WTC11 (cell line): ENCODE measurements around the gene LY6G5B. TPM values are rescaled to one million over a fixed set of nuclear protein-coding genes. Genes with fewer than 3 reads are reported as not detected.

Source experiments
- ATAC-seq: fragments of 200-7000 bp; cut with Tn5 transposase; 2 replicates; pipeline ENCODE4 v1.10.0; 2021; ENCODE audit warnings: mild to moderate bottlenecking, moderate library complexity
- CTCF ChIA-PET: fragments of 300-600 bp; sonication (Branson Sonifier 250); formaldehyde crosslinking; loops from one replicate; lab custom pipeline; 2021; ENCODE audit warnings: antibody characterized with exemption; lab: Charles Lee
- POLR2A ChIA-PET: fragments of 350-600 bp; sonication (Branson Sonifier 250); formaldehyde crosslinking; loops from one replicate; lab custom pipeline; 2021; ENCODE audit warnings: antibody characterized with exemption; lab: Charles Lee
- DNase-seq: peaks from one replicate; pipeline ENCODE4 v3.0.0; 2021; ENCODE audit warnings: low spot score
- H3K27ac Mint-ChIP-seq: 2 replicates; pipeline ENCODE4 v1.8.0; 2021; ENCODE audit warnings: mixed read lengths
- H3K27me3 Mint-ChIP-seq: 2 replicates; pipeline ENCODE4 v1.8.0; 2021; ENCODE audit warnings: low read depth, mild to moderate bottlenecking, moderate library complexity, mixed read lengths
- H3K36me3 Mint-ChIP-seq: 2 replicates; pipeline ENCODE4 v1.8.0; 2021; ENCODE audit warnings: mixed read lengths
- H3K4me1 Mint-ChIP-seq: 2 replicates; pipeline ENCODE4 v1.8.0; 2022; ENCODE audit warnings: mixed read lengths
- H3K4me3 Mint-ChIP-seq: 2 replicates; pipeline ENCODE4 v1.8.0; 2021; ENCODE audit warnings: mild to moderate bottlenecking, moderate library complexity, mixed read lengths
- H3K9me3 Mint-ChIP-seq: 2 replicates; pipeline ENCODE4 v1.8.0; 2021; ENCODE audit warnings: mixed read lengths
- ELF4 ChIP-seq: sonication (generic); formaldehyde crosslinking; IDR thresholded peaks from 2 replicates; pipeline ENCODE4 v1.8.1; 2022; ENCODE audit warnings: low read depth, mild to moderate bottlenecking, moderate library complexity, missing genetic modification reagents
- KAT7 ChIP-seq: sonication (generic); formaldehyde crosslinking; IDR thresholded peaks from 2 replicates; pipeline ENCODE4 v1.8.1; 2023; ENCODE audit warnings: missing genetic modification reagents, mild to moderate bottlenecking, borderline replicate concordance
- NFE2L1 ChIP-seq: sonication (generic); formaldehyde crosslinking; IDR thresholded peaks from 2 replicates; pipeline ENCODE4 v1.8.1; 2023; ENCODE audit warnings: missing genetic modification reagents
- NR2C2 ChIP-seq: sonication (generic); formaldehyde crosslinking; IDR thresholded peaks from 2 replicates; pipeline ENCODE4 v1.8.0; 2022; ENCODE audit warnings: mild to moderate bottlenecking, missing genetic modification reagents
- RELA ChIP-seq: sonication (generic); formaldehyde crosslinking; IDR thresholded peaks from 2 replicates; pipeline ENCODE4 v1.8.1; 2022; ENCODE audit warnings: missing genetic modification reagents, mild to moderate bottlenecking, borderline replicate concordance
- SOX15 ChIP-seq: fragments of 250-450 bp; sonication (Bioruptor Pico); IDR thresholded peaks from 2 replicates; pipeline ENCODE4 v1.9.0; 2021; ENCODE audit warnings: mild to moderate bottlenecking
- TP53 ChIP-seq: sonication (generic); formaldehyde crosslinking; IDR thresholded peaks from 2 replicates; pipeline ENCODE4 v1.8.1; 2023; ENCODE audit warnings: mild to moderate bottlenecking, missing genetic modification reagents
- ZNF416 ChIP-seq: fragments of 250-450 bp; sonication (Bioruptor Pico); IDR thresholded peaks from 2 replicates; pipeline ENCODE4 v1.9.0; 2021; ENCODE audit warnings: mild to moderate bottlenecking, inconsistent platforms
- ZNF671 ChIP-seq: fragments of 250-450 bp; sonication (Bioruptor Pico); IDR thresholded peaks from 2 replicates; pipeline ENCODE4 v1.8.0; 2021; ENCODE audit warnings: mild to moderate bottlenecking
- total RNA-seq: library from RNA; stranded (reverse); gene quantifications from 3 replicates; pipeline ENCODE4 v1.2.3, GENCODE V29; 2021
- TF ChIP-seq, protein P1 (sequence below): fragments of 250-450 bp; sonication (Bioruptor Pico); IDR thresholded peaks from 2 replicates; pipeline ENCODE4 v1.8.0; 2021; ENCODE audit warnings: mild to moderate bottlenecking
- TF ChIP-seq, protein P2 (sequence below): fragments of 250-450 bp; sonication (Bioruptor Pico); IDR thresholded peaks from 2 replicates; pipeline ENCODE4 v2.1.2; 2022; ENCODE audit warnings: mild to moderate bottlenecking, moderate library complexity
- TF ChIP-seq, protein P3 (sequence below): sonication (generic); formaldehyde crosslinking; conservative IDR thresholded peaks from 2 replicates; pipeline ENCODE4 v1.8.1; 2023; ENCODE audit warnings: mild to moderate bottlenecking, low read depth, missing genetic modification reagents, moderate library complexity
- TF ChIP-seq, protein P4 (sequence below): sonication (generic); formaldehyde crosslinking; IDR thresholded peaks from 2 replicates; pipeline ENCODE4 v1.8.1; 2023; ENCODE audit warnings: mild to moderate bottlenecking, missing genetic modification reagents, moderate library complexity
- TF ChIP-seq, protein P5 (sequence below): sonication (generic); formaldehyde crosslinking; IDR thresholded peaks from 2 replicates; pipeline ENCODE4 v1.8.1; 2022; ENCODE audit warnings: mild to moderate bottlenecking, missing genetic modification reagents, moderate library complexity, borderline replicate concordance
- TF ChIP-seq, protein P6 (sequence below): sonication (generic); formaldehyde crosslinking; IDR thresholded peaks from 2 replicates; pipeline ENCODE4 v1.8.1; 2023; ENCODE audit warnings: mild to moderate bottlenecking, missing genetic modification reagents
- TF ChIP-seq, protein P7 (sequence below): sonication (generic); formaldehyde crosslinking; IDR thresholded peaks from 2 replicates; pipeline ENCODE4 v1.8.0; 2023; ENCODE audit warnings: missing genetic modification reagents

LY6G5B gene
- total RNA-seq, 1 experiment from 2014 or later = 15.7 TPM

DNA sequence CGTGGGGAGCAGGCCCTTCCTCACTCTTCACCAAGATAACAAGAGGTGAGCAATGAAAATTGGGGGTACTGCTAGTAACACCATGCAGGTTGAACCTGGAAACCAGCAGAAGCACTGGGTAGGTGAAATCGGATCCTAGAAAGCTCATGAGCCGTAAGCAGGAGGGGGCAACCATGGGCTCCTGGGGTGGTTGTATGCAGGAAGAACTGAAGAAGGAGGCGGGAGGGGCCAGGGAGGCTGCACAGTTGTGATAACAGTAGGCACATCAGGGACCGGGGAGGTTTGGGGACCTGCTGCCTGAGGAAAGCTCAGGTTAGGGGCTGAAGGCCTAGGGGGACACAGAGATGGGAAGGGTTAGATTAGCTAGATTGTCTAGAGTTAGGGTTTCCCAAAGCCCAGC is 16.7 kb downstream of the LY6G5B start (continued):
- TF ChIP-seq, protein P1, sequence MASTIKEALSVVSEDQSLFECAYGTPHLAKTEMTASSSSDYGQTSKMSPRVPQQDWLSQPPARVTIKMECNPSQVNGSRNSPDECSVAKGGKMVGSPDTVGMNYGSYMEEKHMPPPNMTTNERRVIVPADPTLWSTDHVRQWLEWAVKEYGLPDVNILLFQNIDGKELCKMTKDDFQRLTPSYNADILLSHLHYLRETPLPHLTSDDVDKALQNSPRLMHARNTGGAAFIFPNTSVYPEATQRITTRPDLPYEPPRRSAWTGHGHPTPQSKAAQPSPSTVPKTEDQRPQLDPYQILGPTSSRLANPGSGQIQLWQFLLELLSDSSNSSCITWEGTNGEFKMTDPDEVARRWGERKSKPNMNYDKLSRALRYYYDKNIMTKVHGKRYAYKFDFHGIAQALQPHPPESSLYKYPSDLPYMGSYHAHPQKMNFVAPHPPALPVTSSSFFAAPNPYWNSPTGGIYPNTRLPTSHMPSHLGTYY (CRISPR knock-in tag) = no peak
- TF ChIP-seq ELF4 = no peak
- TF ChIP-seq, protein P2, sequence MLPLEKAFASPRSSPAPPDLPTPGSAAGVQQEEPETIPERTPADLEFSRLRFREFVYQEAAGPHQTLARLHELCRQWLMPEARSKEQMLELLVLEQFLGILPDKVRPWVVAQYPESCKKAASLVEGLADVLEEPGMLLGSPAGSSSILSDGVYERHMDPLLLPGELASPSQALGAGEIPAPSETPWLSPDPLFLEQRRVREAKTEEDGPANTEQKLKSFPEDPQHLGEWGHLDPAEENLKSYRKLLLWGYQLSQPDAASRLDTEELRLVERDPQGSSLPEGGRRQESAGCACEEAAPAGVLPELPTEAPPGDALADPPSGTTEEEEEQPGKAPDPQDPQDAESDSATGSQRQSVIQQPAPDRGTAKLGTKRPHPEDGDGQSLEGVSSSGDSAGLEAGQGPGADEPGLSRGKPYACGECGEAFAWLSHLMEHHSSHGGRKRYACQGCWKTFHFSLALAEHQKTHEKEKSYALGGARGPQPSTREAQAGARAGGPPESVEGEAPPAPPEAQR (CRISPR knock-in tag) = no peak
- no peak for TF ChIP-seq NR2C2 (CRISPR knock-in tag)

DNA sequence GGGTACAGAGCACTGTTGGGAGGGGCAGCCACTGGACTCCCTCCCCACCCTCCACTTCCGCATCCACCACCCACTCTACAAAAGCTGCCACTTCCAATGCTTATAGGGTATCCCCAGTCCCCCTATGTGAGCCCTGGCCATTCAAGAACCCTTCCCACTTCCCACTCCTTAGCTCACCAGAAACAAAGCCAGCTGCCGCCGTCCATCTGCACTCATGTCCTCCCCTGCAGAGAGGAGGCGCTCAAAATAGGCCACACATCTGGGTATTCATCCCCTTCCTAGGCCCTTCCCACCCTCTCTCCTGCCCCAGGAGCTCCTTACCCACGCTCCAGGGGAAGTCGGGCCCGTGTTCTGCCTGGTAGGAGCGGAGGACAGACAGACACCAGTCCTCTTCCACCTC is 17.5 kb downstream of the LY6G5B start:
- ChIA-PET POLR2A (interaction anchor here (0.5 to 0.6 kb wide), 2 partner anchors 85 to 286 kb away, joined by 3 read pairs; no protein-coding TSS in a partner anchor), CTCF (interaction anchor here (1.2 kb wide), 1 partner anchor 50 kb away, joined by 5 read pairs; no protein-coding TSS in a partner anchor)
- Mint-ChIP-seq H3K36me3 (peaks cover 15% of the 10 kb centered on the region), H3K4me1 (peaks cover 7% of the 10 kb centered on the region), H3K4me3 (no peak overlapping the region), H3K27ac (no peak overlapping the region), H3K27me3 (peaks cover 3% of the 10 kb centered on the region), H3K9me3 (no peaks in the 10 kb centered on the region)
- DNase-seq = no peak
- no peak for ATAC-seq
- TF ChIP-seq, protein P3, sequence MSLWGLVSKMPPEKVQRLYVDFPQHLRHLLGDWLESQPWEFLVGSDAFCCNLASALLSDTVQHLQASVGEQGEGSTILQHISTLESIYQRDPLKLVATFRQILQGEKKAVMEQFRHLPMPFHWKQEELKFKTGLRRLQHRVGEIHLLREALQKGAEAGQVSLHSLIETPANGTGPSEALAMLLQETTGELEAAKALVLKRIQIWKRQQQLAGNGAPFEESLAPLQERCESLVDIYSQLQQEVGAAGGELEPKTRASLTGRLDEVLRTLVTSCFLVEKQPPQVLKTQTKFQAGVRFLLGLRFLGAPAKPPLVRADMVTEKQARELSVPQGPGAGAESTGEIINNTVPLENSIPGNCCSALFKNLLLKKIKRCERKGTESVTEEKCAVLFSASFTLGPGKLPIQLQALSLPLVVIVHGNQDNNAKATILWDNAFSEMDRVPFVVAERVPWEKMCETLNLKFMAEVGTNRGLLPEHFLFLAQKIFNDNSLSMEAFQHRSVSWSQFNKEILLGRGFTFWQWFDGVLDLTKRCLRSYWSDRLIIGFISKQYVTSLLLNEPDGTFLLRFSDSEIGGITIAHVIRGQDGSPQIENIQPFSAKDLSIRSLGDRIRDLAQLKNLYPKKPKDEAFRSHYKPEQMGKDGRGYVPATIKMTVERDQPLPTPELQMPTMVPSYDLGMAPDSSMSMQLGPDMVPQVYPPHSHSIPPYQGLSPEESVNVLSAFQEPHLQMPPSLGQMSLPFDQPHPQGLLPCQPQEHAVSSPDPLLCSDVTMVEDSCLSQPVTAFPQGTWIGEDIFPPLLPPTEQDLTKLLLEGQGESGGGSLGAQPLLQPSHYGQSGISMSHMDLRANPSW (CRISPR knock-in tag) = no peak
- no peak for TF ChIP-seq ZNF416 (CRISPR knock-in tag)
- TF ChIP-seq RELA (CRISPR knock-in tag) = no peak
- TF ChIP-seq TP53 (CRISPR knock-in tag) = no peak
- TF ChIP-seq, protein P4, sequence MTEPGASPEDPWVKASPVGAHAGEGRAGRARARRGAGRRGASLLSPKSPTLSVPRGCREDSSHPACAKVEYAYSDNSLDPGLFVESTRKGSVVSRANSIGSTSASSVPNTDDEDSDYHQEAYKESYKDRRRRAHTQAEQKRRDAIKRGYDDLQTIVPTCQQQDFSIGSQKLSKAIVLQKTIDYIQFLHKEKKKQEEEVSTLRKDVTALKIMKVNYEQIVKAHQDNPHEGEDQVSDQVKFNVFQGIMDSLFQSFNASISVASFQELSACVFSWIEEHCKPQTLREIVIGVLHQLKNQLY (CRISPR knock-in tag) = no peak
- no peak for TF ChIP-seq KAT7 (CRISPR knock-in tag)
- TF ChIP-seq, protein P5, sequence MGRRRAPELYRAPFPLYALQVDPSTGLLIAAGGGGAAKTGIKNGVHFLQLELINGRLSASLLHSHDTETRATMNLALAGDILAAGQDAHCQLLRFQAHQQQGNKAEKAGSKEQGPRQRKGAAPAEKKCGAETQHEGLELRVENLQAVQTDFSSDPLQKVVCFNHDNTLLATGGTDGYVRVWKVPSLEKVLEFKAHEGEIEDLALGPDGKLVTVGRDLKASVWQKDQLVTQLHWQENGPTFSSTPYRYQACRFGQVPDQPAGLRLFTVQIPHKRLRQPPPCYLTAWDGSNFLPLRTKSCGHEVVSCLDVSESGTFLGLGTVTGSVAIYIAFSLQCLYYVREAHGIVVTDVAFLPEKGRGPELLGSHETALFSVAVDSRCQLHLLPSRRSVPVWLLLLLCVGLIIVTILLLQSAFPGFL (CRISPR knock-in tag) = no peak
- TF ChIP-seq, protein P6, sequence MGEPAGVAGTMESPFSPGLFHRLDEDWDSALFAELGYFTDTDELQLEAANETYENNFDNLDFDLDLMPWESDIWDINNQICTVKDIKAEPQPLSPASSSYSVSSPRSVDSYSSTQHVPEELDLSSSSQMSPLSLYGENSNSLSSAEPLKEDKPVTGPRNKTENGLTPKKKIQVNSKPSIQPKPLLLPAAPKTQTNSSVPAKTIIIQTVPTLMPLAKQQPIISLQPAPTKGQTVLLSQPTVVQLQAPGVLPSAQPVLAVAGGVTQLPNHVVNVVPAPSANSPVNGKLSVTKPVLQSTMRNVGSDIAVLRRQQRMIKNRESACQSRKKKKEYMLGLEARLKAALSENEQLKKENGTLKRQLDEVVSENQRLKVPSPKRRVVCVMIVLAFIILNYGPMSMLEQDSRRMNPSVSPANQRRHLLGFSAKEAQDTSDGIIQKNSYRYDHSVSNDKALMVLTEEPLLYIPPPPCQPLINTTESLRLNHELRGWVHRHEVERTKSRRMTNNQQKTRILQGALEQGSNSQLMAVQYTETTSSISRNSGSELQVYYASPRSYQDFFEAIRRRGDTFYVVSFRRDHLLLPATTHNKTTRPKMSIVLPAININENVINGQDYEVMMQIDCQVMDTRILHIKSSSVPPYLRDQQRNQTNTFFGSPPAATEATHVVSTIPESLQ (CRISPR knock-in tag) = no peak
- no peak for TF ChIP-seq NFE2L1
- TF ChIP-seq ZNF671 (CRISPR knock-in tag) = no peak
- no peak for TF ChIP-seq SOX15 (CRISPR knock-in tag)
- TF ChIP-seq NR2C2 (CRISPR knock-in tag) = no peak
- TF ChIP-seq, protein P7, sequence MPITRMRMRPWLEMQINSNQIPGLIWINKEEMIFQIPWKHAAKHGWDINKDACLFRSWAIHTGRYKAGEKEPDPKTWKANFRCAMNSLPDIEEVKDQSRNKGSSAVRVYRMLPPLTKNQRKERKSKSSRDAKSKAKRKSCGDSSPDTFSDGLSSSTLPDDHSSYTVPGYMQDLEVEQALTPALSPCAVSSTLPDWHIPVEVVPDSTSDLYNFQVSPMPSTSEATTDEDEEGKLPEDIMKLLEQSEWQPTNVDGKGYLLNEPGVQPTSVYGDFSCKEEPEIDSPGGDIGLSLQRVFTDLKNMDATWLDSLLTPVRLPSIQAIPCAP (CRISPR knock-in tag) = no peak
